GM19043 (cell line): ENCODE data around the gene RMI2.

Experiments
- ATAC-seq: cut with Tn5 transposase; IDR thresholded peaks from one replicate; pipeline ENCODE4 v1.9.1; 2021; ENCODE audit warnings: low read depth; ENCODE audit not compliant: unreplicated experiment

The RMI2 gene

DNA sequence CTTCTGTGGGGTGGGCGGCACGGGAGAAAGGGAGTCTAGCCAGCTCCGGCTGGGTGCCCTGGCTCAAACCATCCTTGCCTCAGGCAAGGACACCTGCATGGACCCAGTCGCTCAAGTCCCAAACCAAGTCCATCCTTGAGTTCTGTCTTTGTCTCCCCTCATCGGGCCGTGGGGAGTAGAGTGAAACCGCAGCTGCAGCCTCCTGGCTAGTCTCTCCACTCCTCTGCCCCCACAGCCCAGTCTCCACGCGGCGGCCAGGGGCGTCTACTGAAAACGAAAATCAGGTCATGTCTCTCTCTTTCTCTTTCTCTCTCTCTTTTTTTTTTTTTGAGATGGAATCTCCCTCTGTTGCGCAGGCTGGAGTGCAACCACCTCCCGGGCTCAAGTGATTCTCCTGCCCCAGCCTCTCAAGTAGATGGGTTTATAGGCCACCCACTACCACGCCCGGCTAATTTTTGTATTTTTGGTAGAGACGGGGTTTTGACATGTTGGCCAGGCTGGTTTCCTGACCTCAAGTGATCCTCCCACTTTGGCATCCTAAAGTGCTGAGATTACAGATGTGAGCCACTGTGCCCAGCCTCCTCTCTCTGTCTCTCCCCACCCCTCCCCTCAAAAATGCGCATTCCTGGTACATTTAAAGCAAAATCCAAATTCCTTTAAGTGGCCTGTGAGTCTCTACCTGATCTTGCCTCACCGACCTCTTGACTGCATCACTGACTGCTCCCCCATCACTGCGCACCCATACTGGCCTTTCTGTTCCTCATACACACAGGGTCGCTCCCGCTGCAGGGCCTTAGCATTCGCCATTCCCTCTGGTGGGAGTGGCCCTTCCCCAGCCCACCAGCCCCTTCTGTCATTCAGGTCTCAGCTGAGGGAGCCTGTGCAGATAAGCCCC lies 17.7 kb upstream of the RMI2 start:
- no peak for ATAC-seq

DNA sequence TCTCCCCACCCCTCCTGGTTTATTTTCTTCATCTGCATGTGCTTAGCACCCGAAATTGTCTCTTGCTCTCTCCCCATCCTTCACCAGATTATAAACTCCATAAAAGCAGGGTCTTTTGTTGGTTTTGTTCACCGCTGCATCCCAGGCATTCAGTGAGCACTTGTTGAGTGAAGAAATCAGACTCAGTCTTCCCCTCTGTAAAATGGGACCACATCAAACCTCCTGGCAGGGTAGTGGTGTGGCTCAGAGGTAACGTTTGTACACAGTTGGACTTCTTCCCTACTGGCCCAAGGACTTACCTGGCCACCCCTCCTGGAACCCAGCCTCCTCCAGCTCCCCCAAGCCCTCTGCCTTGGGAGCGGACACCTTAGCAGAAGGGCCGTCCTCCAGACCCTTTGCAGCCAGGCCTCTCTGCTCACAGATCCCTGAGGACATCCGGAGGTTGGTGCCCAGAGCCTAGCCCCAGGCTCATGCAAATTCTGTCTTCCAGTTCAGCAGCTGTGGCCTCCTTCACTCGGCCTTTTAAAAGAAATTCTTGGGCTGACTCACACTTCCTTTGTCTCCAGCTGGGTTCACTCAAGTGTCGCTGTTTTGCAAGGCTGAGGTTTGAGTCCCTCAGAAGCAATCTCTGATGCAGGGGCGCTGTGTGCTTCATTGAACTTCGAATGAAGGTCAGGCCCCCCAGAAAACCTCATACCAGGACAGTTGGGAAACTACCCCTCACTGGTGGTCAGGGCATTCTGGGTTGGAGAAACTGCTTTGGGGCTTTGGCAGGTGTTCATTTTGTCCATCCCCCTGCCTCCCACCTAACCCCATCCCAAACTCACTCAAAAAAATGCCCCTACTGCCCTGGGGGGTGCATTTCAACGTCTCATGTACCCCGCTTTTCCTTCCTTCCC lies 16.8 kb upstream of the RMI2 start:
- ATAC-seq, result peak; percentile 63

DNA sequence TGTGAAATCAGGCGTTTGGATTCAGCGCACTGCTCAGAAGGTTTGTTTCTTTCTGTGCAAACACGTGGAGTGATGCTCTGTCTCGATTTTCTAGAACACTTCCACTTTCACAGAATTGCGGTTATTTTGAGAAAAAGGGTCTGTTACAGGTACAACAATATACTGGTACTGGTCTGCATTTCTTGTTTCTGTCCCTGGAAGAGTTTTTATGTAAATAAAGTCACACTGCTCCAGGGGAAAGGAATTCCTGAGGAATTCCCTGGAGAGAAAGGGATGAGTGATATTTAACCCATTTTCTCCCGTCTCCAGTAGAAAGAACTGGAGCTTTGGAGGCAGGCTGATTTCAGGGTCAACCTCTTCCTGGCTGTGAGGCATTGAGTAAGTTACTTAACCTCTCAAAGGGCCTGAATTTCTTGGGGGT lies 16.2 kb upstream of the RMI2 start:
- no peak for ATAC-seq

DNA sequence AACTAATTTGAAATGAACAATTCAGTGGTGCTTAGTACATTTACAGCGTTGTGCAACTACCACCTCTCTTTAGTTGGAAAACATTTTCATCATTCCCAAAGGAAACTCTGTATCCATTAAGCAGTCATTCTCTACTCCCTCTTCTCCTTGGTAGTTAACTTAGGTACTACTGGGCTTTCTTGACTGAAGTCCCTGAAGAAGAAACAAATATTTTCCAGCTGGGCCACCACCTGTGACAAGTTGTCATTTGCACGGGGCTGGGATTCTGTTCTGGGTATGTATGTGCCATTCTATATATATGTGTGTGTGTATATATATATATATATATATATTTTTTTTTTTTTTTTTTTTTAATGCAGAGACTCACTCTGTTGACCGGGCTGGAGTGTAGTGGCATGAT lies 15.4 kb upstream of the RMI2 start:
- ATAC-seq, result no peak

DNA sequence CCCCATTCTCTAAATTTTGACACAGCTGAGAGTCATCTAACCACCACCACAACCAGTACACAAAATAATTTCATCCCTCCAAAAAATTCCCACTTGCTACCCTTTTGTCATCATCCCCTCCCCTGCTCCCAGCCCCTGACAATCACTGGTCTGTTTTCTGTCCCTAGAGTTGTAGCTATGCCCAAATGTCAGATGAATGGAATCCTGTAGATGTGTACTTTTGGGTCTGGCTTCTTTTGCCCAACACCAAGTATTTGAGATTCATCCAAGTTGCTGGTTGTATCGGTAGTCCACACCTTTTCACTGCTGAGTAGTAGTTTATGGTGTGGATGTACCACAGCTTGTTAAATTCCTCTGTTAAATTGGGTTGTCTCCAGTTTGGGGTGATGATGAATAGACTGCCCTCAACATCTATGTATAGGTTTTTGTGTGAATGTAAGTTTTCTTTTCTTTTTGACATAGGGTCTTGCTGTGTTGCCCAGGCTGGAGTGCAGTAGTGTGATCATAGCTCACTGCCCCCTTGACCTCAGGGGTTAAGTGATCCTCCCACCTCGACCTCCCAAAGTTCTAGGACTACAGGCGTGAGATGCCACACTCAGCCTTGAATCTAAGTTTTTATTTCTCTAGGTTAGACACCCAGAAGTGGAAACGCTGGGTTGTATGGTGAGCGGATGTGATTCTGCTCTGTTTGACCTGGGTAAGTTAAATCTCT lies 14.6 kb upstream of the RMI2 start:
- no peak for ATAC-seq

DNA sequence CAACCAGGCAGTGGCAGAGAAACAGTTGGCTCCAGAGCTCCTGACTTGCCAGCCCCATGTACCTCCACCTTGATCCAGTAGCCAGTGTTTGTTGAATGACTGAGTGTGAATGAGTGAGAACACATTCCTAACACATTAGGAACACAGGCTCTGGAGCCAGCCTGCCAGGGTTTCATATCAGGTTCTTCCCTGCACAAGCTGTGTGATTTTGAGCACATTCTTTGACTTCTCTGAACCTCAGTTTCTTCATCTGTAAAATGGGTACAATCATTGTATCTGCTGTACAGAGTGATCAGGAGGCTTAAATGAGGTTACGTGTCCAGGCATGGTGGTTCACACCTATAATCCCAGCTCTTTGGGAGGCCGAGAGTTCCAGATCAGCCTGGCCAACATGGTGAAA lies 13.3 kb upstream of the RMI2 start:
- no peak for ATAC-seq

DNA sequence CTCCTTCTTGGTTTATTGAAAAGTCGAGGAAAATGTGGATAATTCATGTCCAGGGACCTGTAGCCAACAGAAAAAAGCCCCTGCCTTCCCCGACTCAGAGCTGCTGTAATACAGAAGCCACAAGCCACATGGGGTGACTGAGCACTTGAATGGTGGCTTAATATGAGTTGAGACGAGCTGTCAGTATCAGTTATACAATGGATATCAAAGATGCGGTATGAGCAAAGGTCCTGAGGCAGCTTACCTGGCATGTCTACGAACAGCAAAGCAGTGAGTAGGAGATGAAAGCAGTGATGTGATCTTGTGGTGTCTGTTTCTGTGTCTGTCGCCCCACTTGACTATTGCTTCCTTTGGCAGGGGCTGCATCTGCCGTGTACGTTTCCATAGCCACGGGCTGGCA lies 12.2 kb upstream of the RMI2 start:
- no peak for ATAC-seq

DNA sequence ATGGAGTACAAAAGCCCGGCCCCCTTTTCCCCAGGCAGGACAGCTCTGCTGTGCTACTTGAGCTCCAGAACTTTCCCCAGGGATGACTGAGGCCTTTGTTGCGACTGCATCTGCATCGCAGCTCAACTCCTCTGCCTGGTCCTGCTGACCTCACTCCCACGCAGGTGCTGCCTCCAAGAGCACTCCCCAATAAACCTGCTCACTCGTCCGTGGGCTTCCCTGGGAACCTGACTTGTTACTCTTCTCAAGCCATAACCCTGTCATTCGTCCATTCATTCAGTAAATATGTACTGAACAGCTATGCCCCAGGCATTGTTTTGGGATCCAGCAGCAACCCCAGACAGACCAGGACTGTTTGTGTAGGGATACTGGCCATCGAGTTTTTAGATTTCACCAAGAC lies 11.6 kb upstream of the RMI2 start:
- ATAC-seq, result no peak

DNA sequence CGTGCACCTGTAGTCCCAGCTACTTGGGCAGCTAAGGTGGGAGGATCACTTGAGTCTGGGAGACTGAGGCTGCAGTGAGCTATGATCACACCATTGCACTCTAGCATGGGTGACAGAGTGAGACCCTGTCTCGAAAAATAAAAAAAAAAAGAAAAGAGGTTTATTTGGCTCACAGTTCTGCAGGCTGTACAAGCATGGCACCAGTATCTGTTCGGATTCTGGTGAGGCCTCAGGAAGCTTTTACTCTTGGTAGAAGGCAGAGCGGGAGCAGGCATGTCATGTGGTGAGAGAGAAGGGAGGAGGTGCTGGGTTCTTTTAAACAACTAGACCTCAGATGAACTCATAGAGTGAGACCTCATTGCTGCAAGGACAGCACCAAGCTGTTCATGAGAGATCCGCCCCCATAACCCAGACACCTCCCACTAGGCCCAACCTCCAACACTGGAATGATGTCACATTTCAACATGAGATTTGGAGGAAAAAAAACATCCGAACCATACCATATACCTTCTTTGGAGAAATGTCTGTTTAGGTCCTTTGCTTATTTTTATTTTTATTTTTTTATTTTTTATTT lies 10.3 kb upstream of the RMI2 start:
- no peak for ATAC-seq

DNA sequence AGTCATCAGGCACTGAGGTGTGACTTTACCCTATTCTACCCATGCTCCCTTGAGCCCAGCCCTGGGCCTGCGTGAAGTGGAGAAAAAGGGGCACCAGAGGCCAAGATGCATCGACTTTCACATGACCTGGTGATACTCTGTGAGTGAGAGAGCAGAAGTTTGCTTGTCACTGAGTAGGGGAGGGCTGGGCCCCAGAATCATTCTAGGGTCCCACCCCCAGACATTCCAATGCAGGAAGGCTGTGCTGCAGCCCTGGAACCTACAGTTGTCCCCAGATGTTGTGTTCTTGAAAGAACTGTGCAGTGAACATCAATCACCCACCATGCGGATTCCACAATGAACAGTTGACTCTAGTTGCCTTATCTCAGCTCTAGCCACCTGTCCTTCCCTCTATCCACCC lies 6.2 kb upstream of the RMI2 start:
- ATAC-seq, result no peak

DNA sequence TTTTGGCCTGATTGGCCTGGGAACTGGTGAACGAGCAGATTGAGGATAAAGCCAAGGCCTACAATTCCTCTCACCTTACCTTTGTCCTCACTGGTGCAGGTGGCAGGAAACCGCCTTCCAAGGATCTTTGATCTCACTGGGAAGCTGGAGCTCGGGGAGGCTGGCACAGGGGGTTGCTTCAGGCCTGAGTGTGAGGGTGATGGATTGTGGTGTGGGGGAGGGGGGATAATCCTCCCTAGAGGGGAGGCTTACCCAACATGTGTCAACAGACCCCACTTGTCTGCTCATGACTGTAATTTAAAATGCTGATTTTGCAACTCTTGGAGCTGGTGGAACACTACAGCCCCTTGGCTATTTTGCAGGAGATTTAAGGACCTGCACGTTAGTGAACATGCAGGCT lies 4.5 kb upstream of the RMI2 start:
- ATAC-seq, result no peak

DNA sequence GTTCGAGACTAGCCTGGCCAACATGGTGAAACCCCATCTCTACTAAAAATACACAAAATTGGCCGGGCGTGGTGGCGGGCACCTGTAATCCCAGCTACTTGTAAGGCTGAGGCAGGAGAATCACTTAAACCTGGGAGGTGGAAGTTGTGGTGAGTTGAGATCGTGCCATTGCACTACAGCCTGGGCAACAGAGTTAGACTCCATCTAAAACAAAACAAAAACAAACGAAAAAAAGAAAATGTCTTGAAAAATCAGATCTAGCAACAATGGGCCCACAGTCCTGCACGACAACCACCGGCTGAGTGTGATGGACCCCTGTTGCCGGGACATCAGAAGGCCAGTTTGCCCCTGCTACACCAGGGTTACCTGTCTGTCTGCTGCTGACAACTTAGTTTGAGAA lies 3.9 kb upstream of the RMI2 start:
- ATAC-seq, result no peak

DNA sequence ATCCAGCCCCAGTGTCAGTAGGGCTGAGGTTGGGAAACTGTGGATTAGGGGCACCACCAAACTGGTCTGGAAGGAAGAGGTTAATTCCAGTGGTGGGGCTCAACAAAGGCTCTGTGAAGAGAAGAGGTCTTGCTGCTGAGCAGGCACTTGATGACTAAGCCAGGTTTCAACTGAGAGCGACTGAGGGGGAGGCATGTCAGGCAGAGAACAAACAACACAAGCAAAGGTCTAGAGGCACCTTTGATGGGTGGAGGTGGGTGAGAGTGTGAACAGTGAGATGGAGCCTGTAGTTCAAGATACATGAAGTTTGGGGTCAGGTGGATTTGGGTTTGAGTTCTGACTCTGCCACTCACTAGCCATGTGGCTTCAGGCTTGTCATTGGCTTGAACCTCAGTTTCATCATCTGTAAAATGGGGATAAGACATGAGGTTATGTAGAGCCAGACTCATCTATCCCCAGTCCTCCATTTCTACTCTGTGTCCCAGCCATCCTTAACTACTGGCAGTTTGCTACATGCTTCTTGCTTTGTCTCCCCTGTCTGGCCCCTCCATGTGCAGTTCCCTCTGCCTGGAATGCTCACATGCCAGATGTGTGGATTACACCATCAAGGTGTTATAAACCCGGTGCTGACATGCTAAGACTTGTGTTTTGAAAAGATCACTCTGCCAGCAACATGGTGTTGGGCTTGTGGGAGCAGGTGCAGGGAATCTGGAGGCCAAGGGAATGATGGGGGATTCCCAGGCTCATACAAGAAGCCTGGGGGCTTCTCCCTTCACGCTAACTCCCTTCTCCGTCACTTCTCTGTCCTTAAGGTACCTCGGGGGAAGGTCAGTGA lies 3.0 kb upstream of the RMI2 start:
- ATAC-seq, result no peak

DNA sequence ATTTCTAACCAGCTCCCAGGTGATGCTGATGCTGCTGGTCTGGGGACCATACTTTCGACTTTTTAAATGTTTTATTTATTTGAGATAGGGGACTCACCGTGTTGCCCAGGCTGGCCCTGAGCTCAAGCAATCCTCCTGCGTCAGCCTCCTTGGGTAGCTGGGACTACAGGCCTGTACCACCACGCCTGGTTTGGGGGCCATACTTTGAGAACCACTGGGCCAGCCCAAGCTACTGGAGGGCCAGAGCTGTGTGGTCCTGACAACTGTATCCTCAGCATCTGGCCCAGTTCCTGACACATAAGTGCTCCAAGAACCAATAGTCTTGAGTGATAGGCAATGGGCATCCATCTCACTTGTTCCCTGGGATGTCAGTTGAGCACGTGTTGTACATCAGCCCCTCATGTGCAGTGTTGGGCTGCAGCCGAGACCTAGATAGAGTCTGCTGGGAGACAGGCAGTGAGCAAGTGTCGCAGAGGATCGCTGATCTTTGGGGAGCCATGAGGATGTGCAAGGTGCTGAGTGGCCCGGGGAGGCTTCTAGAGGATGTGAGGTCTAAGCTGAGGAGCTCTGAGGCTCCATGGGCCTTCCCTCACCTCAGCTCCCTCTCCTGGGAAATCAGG lies 1.6 kb downstream of the RMI2 start:
- no peak for ATAC-seq

DNA sequence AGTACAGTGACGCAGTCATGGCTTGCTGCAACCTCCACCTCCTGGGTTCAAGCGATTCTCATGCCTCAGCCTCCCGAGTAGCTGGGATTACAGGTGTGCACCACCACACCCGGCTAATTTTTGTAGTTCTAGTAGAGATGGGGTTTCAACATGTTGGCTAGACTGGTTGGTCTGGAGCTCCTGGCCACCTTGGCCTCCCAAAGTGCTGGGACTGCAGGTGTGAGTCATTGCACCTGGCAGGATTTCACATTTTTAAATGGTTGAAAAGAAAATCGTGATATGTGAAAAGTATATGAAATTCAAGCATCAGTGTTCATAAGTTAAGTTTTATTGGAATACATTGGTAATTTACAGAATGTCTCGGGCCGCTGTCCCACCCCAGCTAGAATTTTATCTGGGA lies 2.6 kb downstream of the RMI2 start:
- ATAC-seq, result no peak

DNA sequence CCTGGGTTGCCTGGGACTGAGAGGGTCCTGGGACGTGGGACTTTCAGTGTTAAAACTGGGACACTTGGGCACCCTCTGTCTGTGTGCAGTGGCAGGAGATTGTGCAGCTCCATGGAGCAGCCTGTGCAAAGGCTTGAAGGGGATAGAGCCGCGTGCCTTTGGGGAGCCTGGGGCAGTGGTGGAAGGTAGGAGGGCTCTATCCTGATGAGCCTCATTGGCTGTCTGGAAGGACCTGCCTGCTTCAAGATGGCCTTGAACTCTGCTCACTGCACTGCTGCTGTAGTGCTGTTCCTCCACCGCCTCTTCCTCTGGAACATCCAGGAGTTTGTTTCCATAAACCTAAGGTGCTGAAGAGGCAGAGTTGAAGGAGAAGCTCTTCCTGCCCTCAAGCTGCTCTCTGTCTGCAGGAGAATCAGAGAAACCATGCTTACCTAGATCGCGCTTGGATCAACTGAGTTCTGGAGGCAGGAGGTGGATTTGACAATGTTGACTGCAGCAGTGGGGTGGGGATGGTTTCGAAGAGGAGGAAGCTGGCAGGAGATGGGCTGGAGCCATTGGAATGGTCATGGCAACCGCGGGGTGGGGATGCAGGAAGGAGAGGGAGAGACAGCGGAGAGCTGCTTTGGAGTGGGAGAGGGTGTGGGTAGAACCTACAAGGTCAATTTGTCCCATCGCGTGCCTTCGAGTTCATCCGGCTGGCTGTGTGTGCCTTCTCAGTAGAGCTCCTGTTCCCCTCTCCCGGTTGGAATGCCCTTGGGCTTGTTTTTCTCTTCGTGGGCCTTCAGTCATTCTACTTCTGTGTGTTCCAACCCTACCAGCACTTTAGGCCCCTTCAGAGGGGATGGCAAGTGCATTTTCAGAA lies 3.7 kb downstream of the RMI2 start:
- no peak for ATAC-seq

DNA sequence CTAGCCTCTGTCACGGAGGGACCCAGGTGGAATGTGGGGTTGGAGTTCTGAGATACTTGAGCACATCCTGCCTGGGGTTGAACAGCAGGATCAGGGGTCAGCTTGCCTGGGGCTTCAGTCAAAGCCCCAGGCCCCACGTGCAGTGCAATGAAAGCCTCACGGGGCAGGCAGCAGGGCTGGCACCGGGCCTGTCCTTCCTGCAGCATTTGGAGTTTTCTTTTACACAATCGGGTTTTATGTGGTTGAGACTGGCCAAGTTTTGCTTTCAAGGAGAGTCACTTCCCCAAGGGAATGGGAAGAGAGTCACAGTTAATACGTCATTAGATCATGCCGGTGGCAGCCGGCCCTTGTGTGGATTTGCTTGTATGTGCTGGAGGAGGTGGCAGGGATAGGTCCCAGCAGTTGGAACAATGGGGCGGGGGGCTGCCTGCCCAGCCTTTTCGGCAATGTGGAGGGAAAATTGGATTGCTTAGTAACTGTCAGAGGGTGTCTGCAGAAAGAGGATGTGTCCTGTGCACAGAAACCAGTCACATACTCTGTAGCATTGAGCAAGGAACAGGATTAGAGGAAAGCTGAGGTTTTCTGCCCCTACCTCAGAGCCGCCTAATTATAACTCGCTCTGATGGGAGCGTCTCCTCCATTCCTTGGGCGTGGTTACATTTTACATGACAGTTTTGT lies 4.5 kb downstream of the RMI2 start:
- no peak for ATAC-seq

DNA sequence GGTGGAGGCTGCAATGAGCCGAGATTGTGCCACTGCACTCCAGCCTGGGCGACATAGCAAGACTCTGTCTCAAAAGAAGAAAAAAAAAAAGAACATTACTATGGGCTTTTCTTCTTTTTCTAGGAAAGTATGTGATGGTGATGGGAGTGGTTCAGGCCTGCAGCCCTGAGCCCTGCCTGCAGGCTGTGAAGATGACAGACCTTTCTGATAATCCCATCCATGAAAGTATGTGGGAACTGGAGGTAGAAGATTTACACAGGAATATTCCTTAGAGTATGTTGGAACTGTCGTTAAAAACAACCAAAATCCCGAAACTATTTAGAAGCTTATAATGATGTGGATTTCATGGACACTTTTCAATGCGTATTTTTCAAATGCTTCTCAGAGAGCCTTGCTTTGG lies 5.3 kb downstream of the RMI2 start:
- ATAC-seq, result no peak
